Measurements from ENCODE around the gene OVOL3. TPM values are rescaled to one million over a fixed set of nuclear protein-coding genes. Genes with fewer than 3 reads are reported as not detected.

Gene OVOL3
- total RNA-seq, 1 experiment from 2014 or later: not detected

- ChIA-PET CTCF (no interaction called here), POLR2A (ENCODE audit: unreplicated experiment) (no interaction called here)
- Histone ChIP-seq H4K20me1 (ENCODE audit: insufficient read depth) (no peaks in the 10 kb centered on the region), H3F3A (ENCODE audit: insufficient read depth, low read depth) (no peaks in the 10 kb centered on the region), H3K27me3 (ENCODE audit: insufficient read depth, low read depth) (no peaks in the 10 kb centered on the region), H2AFZ (no peak overlapping the region), H3K36me3 (ENCODE audit: low read depth) (no peaks in the 10 kb centered on the region), H3K4me3 (no peak overlapping the region), H3K27ac (no peak overlapping the region), H3K4me1 (replicated peaks; ENCODE audit: insufficient read depth) (no peaks in the 10 kb centered on the region), H3K9me2 (ENCODE audit: insufficient read depth) (no peaks in the 10 kb centered on the region), H3K9me3 (ENCODE audit: insufficient read depth, low read depth) (no peaks in the 10 kb centered on the region), H3K79me2 (ENCODE audit: low read depth) (no peaks in the 10 kb centered on the region), H3K4me2 (no peak overlapping the region)
- intact Hi-C loops (cut with micrococcal nuclease; ENCODE audit: unreplicated experiment): no loop called here
- no peak for TF ChIP-seq CTCF (conservative IDR thresholded peaks at IDR 0.05)
- no peak for TF ChIP-seq EZH2 (IDR thresholded peaks at IDR 0.05; ENCODE audit: low read depth)
- BruUV-seq (replicated peaks): no TSS peak
- DNase-seq: no peak
Observed at GRCh38 chr19:36097036-36097435, 13.9 kb upstream of the OVOL3 start.

- no peak overlapping the region for H3K4me3 ChIP-seq
- TF ChIP-seq CTCF (conservative IDR thresholded peaks at IDR 0.05): no peak
- TF ChIP-seq EZH2 (IDR thresholded peaks at IDR 0.05; ENCODE audit: low read depth): no peak
- DNase-seq: no peak
- no peak overlapping the region for H2AFZ ChIP-seq
- no peaks in the 10 kb centered on the region for H4K20me1 ChIP-seq (ENCODE audit: insufficient read depth)
- ChIA-PET POLR2A (ENCODE audit: unreplicated experiment) (no interaction called here), CTCF (no interaction called here)
- intact Hi-C loops (cut with micrococcal nuclease; ENCODE audit: unreplicated experiment): no loop called here
- H3K9me3 ChIP-seq (ENCODE audit: insufficient read depth, low read depth): no peaks in the 10 kb centered on the region
- no peak overlapping the region for H3K27ac ChIP-seq
- H3F3A ChIP-seq (ENCODE audit: insufficient read depth, low read depth): no peaks in the 10 kb centered on the region
- H3K36me3 ChIP-seq (ENCODE audit: low read depth): no peaks in the 10 kb centered on the region
- no peaks in the 10 kb centered on the region for H3K9me2 ChIP-seq (ENCODE audit: insufficient read depth)
- H3K4me1 ChIP-seq (replicated peaks; ENCODE audit: insufficient read depth): peaks cover 6% of the 10 kb centered on the region
- H3K4me2 ChIP-seq: no peak overlapping the region
- H3K79me2 ChIP-seq (ENCODE audit: low read depth): no peaks in the 10 kb centered on the region
- no TSS peak for BruUV-seq (replicated peaks)
- no peaks in the 10 kb centered on the region for H3K27me3 ChIP-seq (ENCODE audit: insufficient read depth, low read depth)
Observed at GRCh38 chr19:36099166-36099785, 11.7 kb upstream of the OVOL3 start.

GRCh38 chr19:36100476-36100875 is 10.5 kb upstream of the OVOL3 start:
- H2AFZ ChIP-seq: no peak overlapping the region
- CTCF ChIA-PET: no interaction called here
- no peak overlapping the region for H3K4me2 ChIP-seq
- DNase-seq: peak in 1 of 2 experiments; percentile 25
- H3K4me3 ChIP-seq: no peak overlapping the region
- intact Hi-C loops (cut with micrococcal nuclease; ENCODE audit: unreplicated experiment): no loop called here
- H3K9me2 ChIP-seq (ENCODE audit: insufficient read depth): no peaks in the 10 kb centered on the region
- H3K79me2 ChIP-seq (ENCODE audit: low read depth): no peaks in the 10 kb centered on the region
- peaks cover 10% of the 10 kb centered on the region for H3K4me1 ChIP-seq (replicated peaks; ENCODE audit: insufficient read depth)
- H3K36me3 ChIP-seq (ENCODE audit: low read depth): no peaks in the 10 kb centered on the region
- no peaks in the 10 kb centered on the region for H3K9me3 ChIP-seq (ENCODE audit: insufficient read depth, low read depth)
- no peaks in the 10 kb centered on the region for H3F3A ChIP-seq (ENCODE audit: insufficient read depth, low read depth)
- TF ChIP-seq CTCF (conservative IDR thresholded peaks at IDR 0.05): no peak
- H3K27me3 ChIP-seq (ENCODE audit: insufficient read depth, low read depth): no peaks in the 10 kb centered on the region
- H3K27ac ChIP-seq: no peak overlapping the region
- no peaks in the 10 kb centered on the region for H4K20me1 ChIP-seq (ENCODE audit: insufficient read depth)
- POLR2A ChIA-PET (ENCODE audit: unreplicated experiment): interaction anchor here (0.5 to 0.6 kb wide), 2 partner anchors 30 to 86 kb away, joined by 3 to 4 read pairs; partner anchors contain the start of gene ALKBH6
- no TSS peak for BruUV-seq (replicated peaks)
